Suprapubic skin (tissue), 4 donors: Measurements from ENCODE around the gene LAMTOR5. TPM values are rescaled to one million over a fixed set of nuclear protein-coding genes. Genes with fewer than 3 reads are reported as not detected.

Experiments used
- DNase-seq, 2 donors: peaks; one replicate each; pipeline ENCODE4 v3.0.0-alpha.2; 2019; ENCODE audit warnings: low spot score in 2 of 2
- H3K27ac ChIP-seq: fragments of 200-600 bp; sonication (generic); one replicate; pipeline ENCODE4 v1.5.1; 2019
- H3K27me3 ChIP-seq: fragments of 200-600 bp; sonication (generic); one replicate; pipeline ENCODE4 v1.5.1; 2019
- H3K36me3 ChIP-seq: fragments of 200-600 bp; sonication (generic); one replicate; pipeline ENCODE4 v1.5.1; 2019
- H3K4me1 ChIP-seq: fragments of 200-600 bp; sonication (generic); one replicate; pipeline ENCODE4 v1.5.1; 2019
- H3K4me3 ChIP-seq: fragments of 200-600 bp; sonication (generic); one replicate; pipeline ENCODE4 v1.5.1; 2019; ENCODE audit warnings: mild to moderate bottlenecking
- H3K9me3 ChIP-seq: fragments of 200-600 bp; sonication (generic); one replicate; pipeline ENCODE4 v1.5.1; 2019
- EP300 ChIP-seq: sonication (generic); formaldehyde crosslinking; IDR thresholded peaks from one replicate; pipeline ENCODE4 v1.6.1; 2017; ENCODE audit warnings: antibody characterized with exemption
- POLR2A ChIP-seq, 2 donors: fragments of 450-650 bp; IDR thresholded peaks; one replicate each; pipeline ENCODE4 v1.6.1; 2017; ENCODE audit warnings: antibody characterized with exemption in 2 of 2, mild to moderate bottlenecking in 2 of 2, moderate library complexity in 2 of 2
- POLR2AphosphoS5 ChIP-seq, 3 donors: sonication (generic); formaldehyde crosslinking; IDR thresholded peaks; one replicate each; pipeline ENCODE4 v1.6.1; 2017; ENCODE audit warnings: antibody characterized with exemption in 3 of 3
- WGBS: methylation state at CpG from one replicate; pipeline ENCODE4 v1.1.5; 2018; 5-methylcytosine and 5-hydroxymethylcytosine counted together
- total RNA-seq, 4 donors: library from RNA; depleted of rRNA; stranded (reverse); fragments of >200 nt; gene quantifications; one replicate each; pipeline ENCODE4 v1.1.0, GENCODE V29; 2016
- TF ChIP-seq, protein P1 (sequence below), 2 donors: fragments of 200-600 bp in 1 of 2; fragments of 450-650 bp in 1 of 2; sonication (generic) in 1 of 2; IDR thresholded peaks; one replicate each; pipeline ENCODE4 v1.5.1; 2016 to 2019; ENCODE audit warnings: antibody characterized with exemption in 2 of 2, mild to moderate bottlenecking in 1 of 2, moderate library complexity in 1 of 2

LAMTOR5 gene
- total RNA-seq, 4 donors from 2014 or later, result 53.7 to 81.2 (median 63.3) TPM

DNA sequence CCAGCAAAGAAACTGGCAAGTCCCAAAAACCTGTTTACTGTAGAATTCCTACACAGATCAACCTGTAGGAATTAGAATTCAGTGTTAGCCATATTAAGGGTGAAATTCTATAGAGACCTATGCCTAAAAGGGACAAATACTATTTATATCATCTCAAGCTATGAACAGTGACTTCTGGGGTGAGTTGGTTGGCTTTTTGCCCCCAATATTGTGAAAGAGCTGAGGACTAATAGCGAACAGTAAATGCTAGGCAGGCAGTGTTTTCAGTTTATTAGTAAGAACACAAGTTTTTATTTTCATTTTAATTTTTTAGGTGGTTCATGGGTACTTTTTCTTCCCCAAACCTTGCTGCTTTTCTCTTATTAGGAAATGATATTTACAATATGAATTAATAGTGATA, 32.0 kb downstream of the LAMTOR5 start:
- Histone ChIP-seq H3K36me3 (peaks cover 44% of the 10 kb centered on the region), H3K4me3 (no peak overlapping the region), H3K9me3 (no peaks in the 10 kb centered on the region), H3K27ac (no peak overlapping the region), H3K4me1 (no peaks in the 10 kb centered on the region), H3K27me3 (no peaks in the 10 kb centered on the region)
- no peak for DNase-seq
- 90% methylated on average over 1 of the region's 1 CpG for WGBS
- TF ChIP-seq POLR2A (IDR thresholded peaks at IDR 0.05) (no peak), EP300 (no peak), POLR2AphosphoS5 (IDR thresholded peaks at IDR 0.05) (no peak)
- TF ChIP-seq, protein P1, sequence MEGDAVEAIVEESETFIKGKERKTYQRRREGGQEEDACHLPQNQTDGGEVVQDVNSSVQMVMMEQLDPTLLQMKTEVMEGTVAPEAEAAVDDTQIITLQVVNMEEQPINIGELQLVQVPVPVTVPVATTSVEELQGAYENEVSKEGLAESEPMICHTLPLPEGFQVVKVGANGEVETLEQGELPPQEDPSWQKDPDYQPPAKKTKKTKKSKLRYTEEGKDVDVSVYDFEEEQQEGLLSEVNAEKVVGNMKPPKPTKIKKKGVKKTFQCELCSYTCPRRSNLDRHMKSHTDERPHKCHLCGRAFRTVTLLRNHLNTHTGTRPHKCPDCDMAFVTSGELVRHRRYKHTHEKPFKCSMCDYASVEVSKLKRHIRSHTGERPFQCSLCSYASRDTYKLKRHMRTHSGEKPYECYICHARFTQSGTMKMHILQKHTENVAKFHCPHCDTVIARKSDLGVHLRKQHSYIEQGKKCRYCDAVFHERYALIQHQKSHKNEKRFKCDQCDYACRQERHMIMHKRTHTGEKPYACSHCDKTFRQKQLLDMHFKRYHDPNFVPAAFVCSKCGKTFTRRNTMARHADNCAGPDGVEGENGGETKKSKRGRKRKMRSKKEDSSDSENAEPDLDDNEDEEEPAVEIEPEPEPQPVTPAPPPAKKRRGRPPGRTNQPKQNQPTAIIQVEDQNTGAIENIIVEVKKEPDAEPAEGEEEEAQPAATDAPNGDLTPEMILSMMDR (IDR thresholded peaks at IDR 0.05), result no peak

DNA sequence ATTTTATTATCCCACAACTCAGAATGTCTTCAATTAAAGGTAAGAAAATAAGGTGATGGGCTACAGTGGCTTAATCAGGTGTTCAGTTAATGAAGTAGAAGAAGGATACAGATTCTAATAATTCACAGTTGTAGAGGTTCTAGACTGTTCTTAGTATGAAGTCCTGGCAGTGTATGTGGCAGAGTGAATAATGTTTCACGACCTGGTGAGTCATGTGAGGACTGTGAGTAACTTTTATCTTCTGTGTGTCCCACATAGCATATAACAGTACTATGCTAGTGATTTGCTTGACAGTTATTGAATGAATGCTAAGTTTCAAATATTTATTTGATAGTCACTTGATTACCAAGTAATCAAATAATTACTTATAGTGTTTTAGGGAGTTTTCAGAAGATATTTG, 36.7 kb downstream of the LAMTOR5 start:
- TF ChIP-seq POLR2A (IDR thresholded peaks at IDR 0.05) (no peak), POLR2AphosphoS5 (IDR thresholded peaks at IDR 0.05) (no peak), EP300 (no peak)
- TF ChIP-seq, protein P1 (IDR thresholded peaks at IDR 0.05), result no peak
- Histone ChIP-seq H3K36me3 (peaks cover 23% of the 10 kb centered on the region), H3K4me3 (no peak overlapping the region), H3K27ac (no peak overlapping the region), H3K27me3 (no peaks in the 10 kb centered on the region), H3K4me1 (no peaks in the 10 kb centered on the region), H3K9me3 (no peaks in the 10 kb centered on the region)
- no peak for DNase-seq
- 29% methylated on average over 1 of the region's 1 CpG for WGBS

DNA sequence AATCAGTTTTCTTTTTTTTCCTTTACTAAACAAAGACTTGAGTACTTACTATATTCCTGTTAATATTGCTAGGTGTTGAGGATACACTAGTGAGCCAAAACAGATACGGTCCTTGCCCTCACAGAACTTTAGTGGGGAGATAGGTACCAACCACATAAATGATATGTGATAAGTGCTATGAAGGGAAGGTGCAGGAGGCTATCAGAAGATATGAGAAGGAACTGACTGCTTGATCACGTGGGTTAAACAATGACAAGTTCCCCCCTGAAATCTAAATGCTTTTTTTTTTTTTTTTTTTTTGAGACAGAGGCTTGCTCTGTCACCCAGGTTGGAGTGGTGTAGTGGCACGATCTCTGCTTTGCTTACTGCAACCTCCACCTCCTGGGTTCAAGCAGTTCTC, 43.3 kb downstream of the LAMTOR5 start:
- WGBS, result 91% methylated on average over 3 of the region's 3 CpGs
- Histone ChIP-seq H3K9me3 (no peaks in the 10 kb centered on the region), H3K27me3 (no peaks in the 10 kb centered on the region), H3K36me3 (peaks cover 3% of the 10 kb centered on the region), H3K4me3 (no peak overlapping the region), H3K4me1 (no peaks in the 10 kb centered on the region), H3K27ac (no peak overlapping the region)
- TF ChIP-seq POLR2AphosphoS5 (IDR thresholded peaks at IDR 0.05) (no peak), EP300 (no peak)
- DNase-seq, result no peak

DNA sequence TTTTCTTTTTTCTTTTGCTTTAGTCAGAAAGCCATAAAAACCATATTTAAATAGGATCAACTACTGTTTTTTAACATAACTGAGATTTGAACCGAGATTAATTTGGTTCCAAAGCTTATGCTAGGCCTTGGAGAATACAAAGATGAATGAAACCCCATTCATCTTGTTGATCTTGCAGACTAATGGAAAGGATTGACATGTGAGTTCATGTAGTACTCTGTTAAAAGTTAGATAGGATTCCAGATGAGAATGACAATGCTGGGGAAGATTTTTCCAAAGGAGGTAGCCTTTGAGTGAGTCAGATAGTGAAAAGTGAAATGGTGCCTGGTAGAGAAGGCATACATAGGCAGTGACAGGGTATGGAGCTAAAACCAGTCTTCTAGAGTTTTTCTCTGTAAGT, 45.6 kb downstream of the LAMTOR5 start:
- DNase-seq, result no peak
- Histone ChIP-seq H3K4me1 (peaks cover 1% of the 10 kb centered on the region), H3K36me3 (peaks cover 3% of the 10 kb centered on the region), H3K27ac (no peak overlapping the region), H3K4me3 (no peak overlapping the region), H3K27me3 (no peaks in the 10 kb centered on the region), H3K9me3 (no peaks in the 10 kb centered on the region)
- TF ChIP-seq EP300 (no peak), POLR2AphosphoS5 (IDR thresholded peaks at IDR 0.05) (no peak), POLR2A (IDR thresholded peaks at IDR 0.05) (no peak)
- TF ChIP-seq, protein P1 (IDR thresholded peaks at IDR 0.05), result no peak
- 83% methylated on average over 1 of the region's 1 CpG for WGBS

DNA sequence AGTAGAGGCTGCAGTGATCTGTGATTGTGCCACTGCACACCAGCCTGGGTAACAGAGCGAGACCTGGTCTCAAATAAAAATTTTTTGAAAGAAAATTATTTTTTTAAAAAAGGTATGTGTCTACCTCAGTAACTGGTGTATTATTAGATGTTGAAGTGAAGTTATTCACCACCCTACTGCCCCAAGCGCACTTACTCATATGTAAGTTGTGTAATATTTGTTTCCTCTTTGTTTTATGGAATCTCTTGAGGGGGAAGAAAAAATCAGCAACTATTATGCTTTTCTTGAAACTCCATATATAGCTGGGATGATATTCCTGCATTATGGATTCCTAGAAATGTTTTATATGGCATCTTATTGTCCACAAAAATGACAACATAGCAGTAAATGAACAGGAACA, 47.1 kb downstream of the LAMTOR5 start:
- Histone ChIP-seq H3K9me3 (no peaks in the 10 kb centered on the region), H3K4me1 (peaks cover 7% of the 10 kb centered on the region), H3K27ac (no peak overlapping the region), H3K36me3 (peaks cover 3% of the 10 kb centered on the region), H3K4me3 (no peak overlapping the region), H3K27me3 (no peaks in the 10 kb centered on the region)
- TF ChIP-seq, protein P1 (IDR thresholded peaks at IDR 0.05), result no peak
- no peak for TF ChIP-seq EP300
- WGBS, result 96% methylated on average over 2 of the region's 2 CpGs
- DNase-seq, result no peak

DNA sequence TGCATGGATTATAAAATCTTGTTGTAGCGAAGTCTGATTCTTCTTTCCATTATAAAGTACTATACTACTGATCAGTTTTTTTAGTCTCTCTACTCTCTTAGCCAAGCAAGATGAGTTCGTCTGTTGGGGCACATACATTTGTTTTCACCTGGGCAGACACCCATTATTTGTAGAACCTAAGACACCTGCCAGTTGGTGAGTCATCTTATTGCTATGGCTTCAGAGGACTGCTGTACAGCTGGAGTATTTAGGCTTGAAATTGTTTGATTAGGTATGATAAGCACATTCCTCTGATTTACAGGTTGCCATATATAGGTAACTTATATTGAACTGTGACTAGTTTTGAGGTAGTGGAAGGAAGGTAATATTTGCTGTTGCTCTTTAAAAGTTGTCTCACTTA, 51.1 kb downstream of the LAMTOR5 start:
- no peaks in the 10 kb centered on the region for H3K9me3 ChIP-seq
- TF ChIP-seq POLR2AphosphoS5 (IDR thresholded peaks at IDR 0.05), result no peak
- TF ChIP-seq EP300, result no peak
- TF ChIP-seq, protein P1 (IDR thresholded peaks at IDR 0.05), result no peak
- no peak for TF ChIP-seq POLR2A (IDR thresholded peaks at IDR 0.05)
- DNase-seq, result no peak
- no peak overlapping the region for H3K27ac ChIP-seq
- no peaks in the 10 kb centered on the region for H3K27me3 ChIP-seq
- H3K4me3 ChIP-seq, result no peak overlapping the region
- no peaks in the 10 kb centered on the region for H3K36me3 ChIP-seq
- H3K4me1 ChIP-seq, result peaks cover 7% of the 10 kb centered on the region
- 57% methylated on average over 2 of the region's 2 CpGs for WGBS
